Prostate gland (tissue), 2 donors: ENCODE data around the gene BDNF. TPM values are rescaled to one million over a fixed set of nuclear protein-coding genes. Genes with fewer than 3 reads are reported as not detected.

Experiments
- DNase-seq: peaks from one replicate; pipeline ENCODE4 v3.0.0-alpha.2; 2019; ENCODE audit warnings: low spot score
- H3K27ac ChIP-seq, 2 donors: fragments of 200-600 bp; sonication (generic); 2 replicates each; pipeline ENCODE4 v1.5.1; 2017 to 2019
- H3K27me3 ChIP-seq: fragments of 200-600 bp; sonication (generic); replicated peaks from 2 replicates; pipeline ENCODE4 v1.5.1; 2019; ENCODE audit not compliant: insufficient read depth
- H3K36me3 ChIP-seq, 2 donors: fragments of 200-600 bp; sonication (generic); 1 replicate in 1 of 2; 2 replicates in 1 of 2; pipeline versions ENCODE4 v1.5.1 to v1.8.1; 2017 to 2019
- H3K4me1 ChIP-seq: fragments of 200-600 bp; sonication (generic); replicated peaks from 2 replicates; pipeline ENCODE4 v1.5.1; 2019
- H3K4me3 ChIP-seq, 2 donors: fragments of 200-600 bp; sonication (generic); 2 replicates each; pipeline ENCODE4 v1.5.1; 2017 to 2019
- H3K9me3 ChIP-seq: fragments of 200-600 bp; sonication (generic); 2 replicates; pipeline ENCODE4 v1.5.1; 2017
- POLR2A ChIP-seq: fragments of 450-650 bp; IDR thresholded peaks from one replicate; pipeline ENCODE4 v1.6.1; 2016; ENCODE audit warnings: antibody characterized with exemption, mild to moderate bottlenecking
- POLR2AphosphoS5 ChIP-seq: sonication (generic); formaldehyde crosslinking; IDR thresholded peaks from one replicate; pipeline ENCODE4 v1.6.1; 2017; ENCODE audit warnings: antibody characterized with exemption
- WGBS: methylation state at CpG from one replicate; pipeline ENCODE4 v1.1.5; 2018; 5-methylcytosine and 5-hydroxymethylcytosine counted together
- intact Hi-C: fragments of 100-400 bp; cut with DNase I; formaldehyde crosslinking; loops from one replicate; pipeline ENCODE4 v1.14.2; 2022
- total RNA-seq, 2 donors: library from RNA; depleted of rRNA; stranded (reverse); fragments of >200 nt; gene quantifications; one replicate each; pipeline ENCODE4 v1.1.0, GENCODE V29; 2016
- TF ChIP-seq, protein P1 (sequence below), 4 experiments: fragments of 200-600 bp in 2 of 4; fragments of 450-650 bp in 2 of 4; sonication (generic) in 2 of 4; IDR thresholded peaks; 1 replicate in 3 of 4; 2 replicates in 1 of 4; pipeline ENCODE4 v1.5.1; 2016 to 2019; ENCODE audit warnings: antibody characterized with exemption in 4 of 4, mild to moderate bottlenecking in 2 of 4, moderate library complexity in 2 of 4

The BDNF gene
- total RNA-seq, 2 donors from 2014 or later: 0.87 to 2.5 TPM

DNA sequence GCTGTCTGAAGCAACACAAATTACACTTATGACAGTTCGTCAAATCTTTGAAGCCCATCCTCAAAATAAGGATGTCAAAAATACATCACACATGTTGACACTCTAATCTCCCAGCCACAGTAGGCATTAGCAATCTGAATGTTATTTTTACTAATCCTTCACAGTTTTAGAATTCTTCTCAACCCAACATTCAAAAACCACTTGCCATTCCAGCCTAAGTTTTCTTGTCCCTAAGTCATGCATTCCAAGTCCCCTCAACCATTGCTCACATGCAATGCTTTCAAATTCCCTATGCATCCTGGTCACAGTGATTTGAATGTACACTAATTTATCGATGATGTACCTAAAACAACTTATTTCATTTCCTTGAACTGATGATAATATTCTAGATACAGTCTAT is 7.5 kb downstream of the BDNF start:
- no peak for DNase-seq
- no peak overlapping the region for H3K27ac ChIP-seq
- H3K27me3 ChIP-seq: peaks cover 3% of the 10 kb centered on the region
- no peak for TF ChIP-seq POLR2AphosphoS5
- TF ChIP-seq POLR2A: no peak
- TF ChIP-seq, protein P1, sequence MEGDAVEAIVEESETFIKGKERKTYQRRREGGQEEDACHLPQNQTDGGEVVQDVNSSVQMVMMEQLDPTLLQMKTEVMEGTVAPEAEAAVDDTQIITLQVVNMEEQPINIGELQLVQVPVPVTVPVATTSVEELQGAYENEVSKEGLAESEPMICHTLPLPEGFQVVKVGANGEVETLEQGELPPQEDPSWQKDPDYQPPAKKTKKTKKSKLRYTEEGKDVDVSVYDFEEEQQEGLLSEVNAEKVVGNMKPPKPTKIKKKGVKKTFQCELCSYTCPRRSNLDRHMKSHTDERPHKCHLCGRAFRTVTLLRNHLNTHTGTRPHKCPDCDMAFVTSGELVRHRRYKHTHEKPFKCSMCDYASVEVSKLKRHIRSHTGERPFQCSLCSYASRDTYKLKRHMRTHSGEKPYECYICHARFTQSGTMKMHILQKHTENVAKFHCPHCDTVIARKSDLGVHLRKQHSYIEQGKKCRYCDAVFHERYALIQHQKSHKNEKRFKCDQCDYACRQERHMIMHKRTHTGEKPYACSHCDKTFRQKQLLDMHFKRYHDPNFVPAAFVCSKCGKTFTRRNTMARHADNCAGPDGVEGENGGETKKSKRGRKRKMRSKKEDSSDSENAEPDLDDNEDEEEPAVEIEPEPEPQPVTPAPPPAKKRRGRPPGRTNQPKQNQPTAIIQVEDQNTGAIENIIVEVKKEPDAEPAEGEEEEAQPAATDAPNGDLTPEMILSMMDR (IDR thresholded peaks at IDR 0.05): no peak
- H3K9me3 ChIP-seq: no peaks in the 10 kb centered on the region
- H3K36me3 ChIP-seq: no peaks in the 10 kb centered on the region
- H3K4me1 ChIP-seq: no peaks in the 10 kb centered on the region
- H3K4me3 ChIP-seq: no peak overlapping the region
- 100% methylated on average over 2 of the region's 2 CpGs for WGBS
- intact Hi-C loops: no loop called here

DNA sequence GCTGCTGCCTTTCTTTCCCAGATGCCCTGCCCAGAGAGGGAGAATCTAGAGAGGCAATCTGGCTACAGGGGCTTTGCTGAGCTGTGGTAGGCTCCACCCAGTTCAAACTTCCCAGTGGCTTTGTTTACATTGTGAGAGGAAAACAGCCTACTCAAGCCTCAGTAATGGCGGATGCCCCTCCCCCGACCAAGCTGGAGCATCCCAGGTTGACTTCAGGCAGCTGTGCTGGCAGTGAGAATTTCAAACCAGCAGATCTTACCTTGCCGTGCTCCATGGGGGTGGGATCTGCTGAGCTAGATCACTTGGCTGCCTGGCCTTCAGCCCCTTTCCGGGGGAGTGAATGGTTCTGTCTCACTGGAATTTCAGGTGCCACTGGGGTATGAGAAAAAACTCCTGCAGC is 12.2 kb downstream of the BDNF start:
- WGBS: 81% methylated on average over 4 of the region's 4 CpGs
- TF ChIP-seq POLR2A: no peak
- TF ChIP-seq, protein P1 (IDR thresholded peaks at IDR 0.05): no peak
- TF ChIP-seq POLR2AphosphoS5: no peak

DNA sequence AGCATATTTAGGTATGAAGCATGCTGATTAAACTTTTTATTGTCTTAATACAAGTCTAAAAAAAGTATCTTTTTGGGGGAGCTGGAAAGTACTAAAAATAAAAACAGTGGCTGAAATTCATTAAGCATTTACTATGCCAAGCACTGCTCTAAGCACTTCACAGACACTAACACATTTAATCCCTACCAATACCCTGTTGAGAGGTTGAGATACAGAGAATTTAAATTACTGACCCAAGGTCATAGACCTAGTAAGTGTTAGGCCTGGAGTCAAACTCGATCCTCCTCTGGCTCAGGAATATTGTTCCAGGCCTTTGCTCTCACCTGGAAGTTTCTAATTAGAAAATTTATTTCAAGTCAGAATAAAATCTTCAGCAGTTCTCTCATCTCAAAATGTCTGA is 18.6 kb downstream of the BDNF start:
- Histone ChIP-seq H3K27me3 (no peaks in the 10 kb centered on the region), H3K9me3 (no peaks in the 10 kb centered on the region), H3K27ac (no peak overlapping the region), H3K4me1 (no peaks in the 10 kb centered on the region), H3K4me3 (no peak overlapping the region), H3K36me3 (no peaks in the 10 kb centered on the region)
- WGBS: 82% methylated on average over 1 of the region's 1 CpG
- no peak for DNase-seq
- intact Hi-C loops: no loop called here
- no peak for TF ChIP-seq POLR2AphosphoS5
- TF ChIP-seq POLR2A: no peak
- TF ChIP-seq, protein P1 (IDR thresholded peaks at IDR 0.05): no peak

More for the DNA sequence above, 12.2 kb downstream of the BDNF start:
- H3K4me3 ChIP-seq: no peak overlapping the region
- no peaks in the 10 kb centered on the region for H3K36me3 ChIP-seq
- H3K4me1 ChIP-seq: no peaks in the 10 kb centered on the region
- DNase-seq: no peak
- no peaks in the 10 kb centered on the region for H3K27me3 ChIP-seq
- no peak overlapping the region for H3K27ac ChIP-seq
- intact Hi-C loops: no loop called here
- H3K9me3 ChIP-seq: no peaks in the 10 kb centered on the region

DNA sequence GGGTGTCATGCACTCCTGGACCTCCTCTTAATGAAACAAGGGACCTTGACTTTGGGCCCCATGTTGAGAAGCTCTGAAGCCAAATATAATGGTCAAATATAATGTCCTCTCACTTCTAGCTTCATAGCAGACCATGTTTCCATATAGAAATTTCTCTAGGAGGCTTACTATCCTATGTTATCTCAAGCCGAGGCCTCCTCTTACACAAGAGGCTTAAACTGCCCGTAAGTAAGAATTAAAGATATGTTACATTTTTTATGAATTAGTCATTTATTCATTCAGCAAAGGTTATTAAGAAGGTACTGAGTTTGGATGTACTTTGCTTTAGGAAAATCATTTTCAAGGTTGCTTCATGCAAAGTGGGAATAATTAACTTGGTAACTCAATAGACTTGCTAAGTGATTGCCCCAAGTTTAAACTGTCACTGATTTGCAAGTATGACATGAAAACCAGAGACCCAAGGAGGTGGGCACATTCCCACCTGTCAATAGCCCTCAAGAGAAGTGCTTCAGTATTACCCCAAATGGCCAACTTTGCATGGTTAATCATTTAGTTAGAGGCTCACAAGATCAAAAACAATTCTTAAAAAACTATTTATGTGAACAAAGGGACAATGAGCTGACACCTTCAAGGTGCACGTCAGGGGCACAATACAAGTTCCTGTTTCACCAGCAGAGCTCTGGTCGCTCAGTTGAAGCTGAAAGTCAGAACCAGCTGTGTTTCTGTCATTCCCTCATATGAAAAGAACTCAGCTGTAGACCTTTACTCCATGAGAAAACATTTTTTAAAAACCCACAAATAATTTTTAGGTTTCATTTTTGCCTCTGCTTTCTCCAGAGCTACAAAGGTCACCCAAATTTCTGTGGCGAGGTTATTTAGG is 20.9 kb downstream of the BDNF start:
- WGBS: 91% methylated on average over 5 of the region's 5 CpGs
- Histone ChIP-seq H3K36me3 (no peaks in the 10 kb centered on the region), H3K4me3 (no peak overlapping the region), H3K27ac (no peak overlapping the region), H3K9me3 (no peaks in the 10 kb centered on the region), H3K4me1 (no peaks in the 10 kb centered on the region), H3K27me3 (no peaks in the 10 kb centered on the region)
- DNase-seq: no peak
- no peak for TF ChIP-seq POLR2A
- intact Hi-C loops: no loop called here

DNA sequence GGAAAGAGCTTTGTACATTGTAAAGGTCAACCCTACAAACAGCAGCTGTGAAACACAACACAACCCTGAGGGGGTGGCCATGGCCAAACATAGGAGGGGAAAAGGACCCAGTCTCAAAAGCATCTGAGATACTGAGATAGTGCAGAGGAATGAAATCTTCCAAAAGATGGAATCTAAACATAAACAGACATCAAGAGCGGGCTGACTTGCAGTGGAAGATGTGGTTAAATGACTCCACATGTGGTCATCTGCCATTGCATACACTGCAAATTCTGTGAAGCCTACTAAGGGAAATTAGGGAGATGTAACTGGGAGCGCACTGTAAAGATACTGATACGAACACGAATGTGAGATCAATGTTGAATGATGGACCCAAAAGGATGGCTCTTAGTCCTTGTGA is 22.0 kb downstream of the BDNF start:
- Histone ChIP-seq H3K9me3 (no peaks in the 10 kb centered on the region), H3K36me3 (no peaks in the 10 kb centered on the region), H3K4me3 (no peak overlapping the region), H3K27me3 (no peaks in the 10 kb centered on the region), H3K4me1 (no peaks in the 10 kb centered on the region), H3K27ac (no peak overlapping the region)
- TF ChIP-seq POLR2A (no peak), POLR2AphosphoS5 (no peak)
- TF ChIP-seq, protein P1 (IDR thresholded peaks at IDR 0.05): no peak
- DNase-seq: no peak
- 68% methylated on average over 4 of the region's 4 CpGs for WGBS
- intact Hi-C loops: no loop called here
